Breast epithelium (tissue), 3 donors: ENCODE data around the gene RIPOR3.

Experiments used
- CTCF ChIP-seq, 3 donors: fragments of 450-650 bp; IDR thresholded peaks; one replicate each; pipeline ENCODE4 v1.5.1; 2016 to 2017; ENCODE audit warnings: antibody characterized with exemption in 3 of 3, mild to moderate bottlenecking in 3 of 3, moderate library complexity in 3 of 3
- POLR2AphosphoS5 ChIP-seq, 3 donors: sonication (generic); formaldehyde crosslinking; IDR thresholded peaks; one replicate each; pipeline ENCODE4 v1.6.1; 2017; ENCODE audit warnings: antibody characterized with exemption in 3 of 3

- TF ChIP-seq CTCF (IDR thresholded peaks at IDR 0.05) (no peak), POLR2AphosphoS5 (IDR thresholded peaks at IDR 0.05) (no peak)
Observed at GRCh38 chr20:50737352-50737751, 46.0 kb upstream of the RIPOR3 start.
